T-cell (primary cell): Measurements from ENCODE around the gene ANKRD1. TPM values are rescaled to one million over a fixed set of nuclear protein-coding genes. Genes with fewer than 3 reads are reported as not detected.
"Not testable (repeated sequence)": the region's sequence is repeated elsewhere in the genome, so short reads cannot be mapped to it uniquely, and the experiment has no call there.

Source experiments
- ATAC-seq, 4 experiments: fragments of 200-7000 bp in 3 of 4; fragments of 150-1000 bp in 1 of 4; cut with Tn5 transposase; replicated peaks in 1 of 4; 1 replicate in 3 of 4; 2 replicates in 1 of 4; pipeline ENCODE4 v1.10.0; 2021; ENCODE audit warnings: moderate library complexity in 3 of 4, mild to moderate bottlenecking in 2 of 4, moderate number of reproducible peaks in 1 of 4
- CTCF ChIA-PET, 2 donors: fragments of 300-600 bp; sonication (Branson Sonifier 250); formaldehyde crosslinking; loops; one replicate each; lab custom pipeline; 2022; ENCODE audit warnings: antibody characterized with exemption in 2 of 2; lab: Charles Lee
- POLR2A ChIA-PET, 2 donors: fragments of 300-600 bp; sonication (Branson Sonifier 250); formaldehyde crosslinking; loops; one replicate each; lab custom pipeline; 2022; ENCODE audit warnings: antibody characterized with exemption in 2 of 2; lab: Charles Lee
- DNase-seq, 35 experiments: peaks; one replicate each; pipeline versions ENCODE4 v3.0.0 to v3.0.0-alpha.2; 2013 to 2023
- H3K27ac ChIP-seq: one replicate; pipeline ENCODE4 v1.5.1; 2013; ENCODE audit warnings: low read length
- H3K27me3 ChIP-seq, 2 experiments: replicated peaks in 1 of 2; 1 replicate in 1 of 2; 2 replicates in 1 of 2; pipeline versions ENCODE4 v1.6.1 to v1.7.0; 2013; ENCODE audit warnings: low read length in 1 of 2, mixed read lengths in 1 of 2; ENCODE audit not compliant: control insufficient read depth in 2 of 2, insufficient read depth in 2 of 2; ENCODE audit errors: extremely low read depth in 1 of 2
- H3K36me3 ChIP-seq, 2 donors: 1 replicate in 1 of 2; 2 replicates in 1 of 2; pipeline versions ENCODE4 v1.6.1 to v1.7.0; 2013; ENCODE audit warnings: low read length in 1 of 2; ENCODE audit not compliant: control insufficient read depth in 2 of 2, insufficient read depth in 1 of 2; ENCODE audit errors: extremely low read depth in 1 of 2
- H3K4me1 ChIP-seq, 2 experiments: 1 replicate in 1 of 2; 2 replicates in 1 of 2; pipeline versions ENCODE4 v1.6.1 to v1.7.0; 2013; ENCODE audit warnings: low read length in 2 of 2, mixed read lengths in 1 of 2; ENCODE audit not compliant: insufficient read depth in 2 of 2, control insufficient read depth in 1 of 2; ENCODE audit errors: extremely low read depth in 1 of 2
- H3K4me3 ChIP-seq, 2 donors: 1 replicate in 1 of 2; 2 replicates in 1 of 2; pipeline versions ENCODE4 v1.5.1 to v1.7.0; 2013; ENCODE audit warnings: mild to moderate bottlenecking in 2 of 2, low read length in 1 of 2, moderate library complexity in 1 of 2; ENCODE audit not compliant: control insufficient read depth in 1 of 2; ENCODE audit errors: extremely low read depth in 1 of 2
- H3K9me3 ChIP-seq: 2 replicates; pipeline ENCODE4 v1.7.0; 2013
- H3K27ac Mint-ChIP-seq, 2 donors: one replicate each; pipeline ENCODE4 v1.8.0; 2020 to 2021; ENCODE audit warnings: mild to moderate bottlenecking in 2 of 2, mixed read lengths in 2 of 2
- H3K27me3 Mint-ChIP-seq, 2 donors: one replicate each; pipeline ENCODE4 v1.8.0; 2021 to 2022; ENCODE audit warnings: mixed read lengths in 2 of 2
- H3K36me3 Mint-ChIP-seq: one replicate; pipeline ENCODE4 v1.8.0; 2021; ENCODE audit warnings: mixed read lengths
- H3K4me1 Mint-ChIP-seq, 3 donors: one replicate each; pipeline ENCODE4 v1.8.0; 2020 to 2022; ENCODE audit warnings: mixed read lengths in 3 of 3, mild to moderate bottlenecking in 1 of 3
- H3K4me3 Mint-ChIP-seq, 3 donors: one replicate each; pipeline ENCODE4 v1.8.0; 2020 to 2022; ENCODE audit warnings: mild to moderate bottlenecking in 3 of 3, mixed read lengths in 3 of 3, moderate library complexity in 3 of 3
- H3K9me3 Mint-ChIP-seq, 3 donors: one replicate each; pipeline ENCODE4 v1.8.0; 2020 to 2022; ENCODE audit warnings: mixed read lengths in 3 of 3
- WGBS: methylation state at CpG from one replicate; pipeline ENCODE4 v1.1.5; 2013; ENCODE audit warnings: missing lambda C conversion rate; ENCODE audit not compliant: insufficient coverage; 5-methylcytosine and 5-hydroxymethylcytosine counted together
- total RNA-seq, 35 experiments: library from RNA in 6 of 35; stranded (reverse) in 6 of 35; fragments of 120-200 nt in 1 of 35; gene quantifications; one replicate each; pipeline versions ENCODE4 v1.2.1 to v1.2.4 and lab custom pipeline; 2013 to 2026

Gene ANKRD1
- total RNA-seq, 5 donors from 2014 or later (not counting 1 experiment from before 2014, with no cell fraction given), result not detected

- Histone ChIP-seq H3K4me1 (no peaks in the 10 kb centered on the region), H3K27ac (no peak overlapping the region), H3K27me3 (no peaks in the 10 kb centered on the region), H3K9me3 (no peaks in the 10 kb centered on the region), H3K36me3 (peaks cover 11 to 76% of the 10 kb centered on the region in 2 donors), H3K4me3 (no peak overlapping the region)
- peaks cover 6 to 23% (median 16%) of the 10 kb centered on the region in 3 donors for H3K4me1 Mint-ChIP-seq
- ChIA-PET CTCF (interaction anchor here in 1 of 2 donors (0.9 to 1.0 kb wide), 2 partner anchors 10 to 363 kb away, joined by 3 read pairs; no protein-coding TSS in a partner anchor), POLR2A (no interaction called here)
- WGBS, result no CpG with 5 or more reads among the region's 6 CpGs
- ATAC-seq (no peak), DNase-seq (no peak)
- H3K9me3 Mint-ChIP-seq, result no peaks in the 10 kb centered on the region
- H3K36me3 Mint-ChIP-seq, result peaks cover 62% of the 10 kb centered on the region
- no peak overlapping the region for H3K27ac Mint-ChIP-seq
- H3K4me3 Mint-ChIP-seq, result no peak overlapping the region
- no peaks in the 10 kb centered on the region for H3K27me3 Mint-ChIP-seq
Measured at GRCh38 chr10:90887555-90887954, 33.3 kb downstream of the ANKRD1 start.

GRCh38 chr10:90885176-90885575 is 35.7 kb downstream of the ANKRD1 start:
- no peaks in the 10 kb centered on the region for H3K9me3 ChIP-seq
- CTCF ChIA-PET, result interaction anchor here (0.9 to 1.5 kb wide), 3 partner anchors 20 to 366 kb away, joined by 3 to 5 read pairs (median 3); no protein-coding TSS in a partner anchor
- Mint-ChIP-seq H3K27ac (no peak overlapping the region), H3K27me3 (no peaks in the 10 kb centered on the region), H3K9me3 (no peaks in the 10 kb centered on the region), H3K4me3 (no peak overlapping the region), H3K36me3 (peaks cover 54% of the 10 kb centered on the region), H3K4me1 (peaks cover 0 to 14% (median 2%) of the 10 kb centered on the region in 3 donors)
- WGBS, result no CpG with 5 or more reads among the region's 1 CpG
- H3K27ac ChIP-seq, result no peak overlapping the region
- H3K36me3 ChIP-seq, result peaks cover 11 to 75% of the 10 kb centered on the region in 2 donors
- no peaks in the 10 kb centered on the region for H3K4me1 ChIP-seq
- POLR2A ChIA-PET, result interaction anchor here in 1 of 2 donors (0.6 kb wide), 2 partner anchors 111 to 280 kb away, joined by 3 read pairs; no protein-coding TSS in a partner anchor
- H3K4me3 ChIP-seq, result no peak overlapping the region
- H3K27me3 ChIP-seq, result no peaks in the 10 kb centered on the region
- DNase-seq (no peak), ATAC-seq (no peak)

- H3K36me3 ChIP-seq, result peaks cover 11 to 72% of the 10 kb centered on the region in 2 donors
- H3K27ac ChIP-seq, result no peak overlapping the region
- no CpG with 5 or more reads among the region's 3 CpGs for WGBS
- no peaks in the 10 kb centered on the region for H3K27me3 Mint-ChIP-seq
- peaks cover 2 to 14% (median 2%) of the 10 kb centered on the region in 3 donors for H3K4me1 Mint-ChIP-seq
- no peaks in the 10 kb centered on the region for H3K9me3 ChIP-seq
- DNase-seq, result no peak
- no peak overlapping the region for H3K4me3 Mint-ChIP-seq
- no peak overlapping the region for H3K27ac Mint-ChIP-seq
- POLR2A ChIA-PET, result no interaction called here
- H3K36me3 Mint-ChIP-seq, result peaks cover 51% of the 10 kb centered on the region
- CTCF ChIA-PET, result interaction anchor here (0.9 to 1.5 kb wide), 3 partner anchors 9 to 26 kb away, joined by 3 to 5 read pairs (median 3); no protein-coding TSS in a partner anchor
- no peak overlapping the region for H3K4me3 ChIP-seq
- no peaks in the 10 kb centered on the region for H3K27me3 ChIP-seq
- no peak for ATAC-seq
- no peaks in the 10 kb centered on the region for H3K9me3 Mint-ChIP-seq
- H3K4me1 ChIP-seq, result no peaks in the 10 kb centered on the region
Measured at GRCh38 chr10:90884431-90884830, 36.5 kb downstream of the ANKRD1 start.

GRCh38 chr10:90880059-90880719 is 40.7 kb downstream of the ANKRD1 start:
- not testable (repeated sequence) for H3K27ac Mint-ChIP-seq, H3K4me3 Mint-ChIP-seq, H3K9me3 Mint-ChIP-seq, H3K27me3 ChIP-seq, H3K9me3 ChIP-seq, H3K27ac ChIP-seq, H3K4me3 ChIP-seq, H3K27me3 Mint-ChIP-seq, H3K4me1 ChIP-seq, H3K4me1 Mint-ChIP-seq
- peak in 1 of 35 experiments; percentile 67 for DNase-seq
- ATAC-seq, result peak in 3 of 4 experiments; percentile 43 to 52 (median 44)
- peaks cover 3 to 67% of the 10 kb centered on the region in 2 donors for H3K36me3 ChIP-seq
- ChIA-PET POLR2A (interaction anchor here (0.6 to 0.8 kb wide), 4 partner anchors 18 to 1032 kb away, joined by 3 to 4 read pairs (median 4); no protein-coding TSS in a partner anchor), CTCF (interaction anchor here (0.6 to 2.2 kb wide), 27 partner anchors 8 to 1721 kb away, joined by 3 to 21 read pairs (median 3); partner anchors contain the start of gene RPP30 (in 1 of the 2))
- H3K36me3 Mint-ChIP-seq, result peaks cover 48% of the 10 kb centered on the region
- no CpG with 5 or more reads among the region's 8 CpGs for WGBS

GRCh38 chr10:90879062-90879461 is 41.8 kb downstream of the ANKRD1 start:
- Mint-ChIP-seq H3K27me3 (no peaks in the 10 kb centered on the region), H3K36me3 (peaks cover 45% of the 10 kb centered on the region), H3K27ac (no peak overlapping the region), H3K9me3 (no peaks in the 10 kb centered on the region), H3K4me1 (peaks cover 5 to 14% (median 9%) of the 10 kb centered on the region in 3 donors), H3K4me3 (no peak overlapping the region)
- POLR2A ChIA-PET, result interaction anchor here in 1 of 2 donors (0.7 kb wide), 1 partner anchor 107 kb away, joined by 4 read pairs; no protein-coding TSS in a partner anchor
- H3K27me3 ChIP-seq, result no peaks in the 10 kb centered on the region
- peaks cover 0 to 57% of the 10 kb centered on the region in 2 donors for H3K36me3 ChIP-seq
- DNase-seq, result no peak
- CTCF ChIA-PET, result interaction anchor here (0.6 to 2.2 kb wide), 14 partner anchors 7 to 1659 kb away, joined by 3 to 21 read pairs (median 4); partner anchors contain the start of gene RPP30 (in 1 of the 2)
- H3K9me3 ChIP-seq, result no peaks in the 10 kb centered on the region
- no CpG with 5 or more reads among the region's 2 CpGs for WGBS
- H3K4me3 ChIP-seq, result no peak overlapping the region
- H3K27ac ChIP-seq, result no peak overlapping the region
- no peak for ATAC-seq
- H3K4me1 ChIP-seq, result no peaks in the 10 kb centered on the region

- peak overlapping the region; percentile 97 to 99 (median 99) for H3K4me3 Mint-ChIP-seq
- peaks cover 0 to 5% (median 0%) of the 10 kb centered on the region in 3 donors for H3K9me3 Mint-ChIP-seq
- peaks cover 12 to 16% of the 10 kb centered on the region in 2 experiments for H3K4me1 ChIP-seq
- H3K27ac Mint-ChIP-seq, result peak overlapping the region in 1 of 2 donors; percentile 91
- ATAC-seq, result no peak
- H3K27me3 Mint-ChIP-seq, result peaks cover 18 to 26% of the 10 kb centered on the region in 2 donors
- peaks cover 39 to 45% (median 40%) of the 10 kb centered on the region in 3 donors for H3K4me1 Mint-ChIP-seq
- peaks cover 15% of the 10 kb centered on the region for H3K36me3 Mint-ChIP-seq
- no peak overlapping the region for H3K27ac ChIP-seq
- WGBS, result 23% methylated on average over 6 of the region's 8 CpGs
- CTCF ChIA-PET, result interaction anchor here (1.1 to 1.7 kb wide), 4 partner anchors 10 to 39 kb away, joined by 3 to 6 read pairs (median 4); partner anchors contain the start of gene HTR7 (in 1 of the 2)
- DNase-seq, result no peak
- H3K27me3 ChIP-seq, result peaks cover 2 to 4% of the 10 kb centered on the region in 2 experiments
- H3K4me3 ChIP-seq, result peak overlapping the region; percentile 71 to 95
- POLR2A ChIA-PET, result interaction anchor here (0.6 to 0.8 kb wide), 3 partner anchors 162 to 1571 kb away, joined by 3 to 8 read pairs (median 3); no protein-coding TSS in a partner anchor
- peaks cover 0 to 18% of the 10 kb centered on the region in 2 donors for H3K36me3 ChIP-seq
- H3K9me3 ChIP-seq, result peaks cover 3% of the 10 kb centered on the region
Measured at GRCh38 chr10:90872648-90873020, 48.3 kb downstream of the ANKRD1 start.
